Left lung (tissue), 10 donors: ENCODE measurements around the gene MTF1. TPM values are rescaled to one million over a fixed set of nuclear protein-coding genes. Genes with fewer than 3 reads are reported as not detected.
A peak's percentile ranks its signal among the peaks of the same experiment; 100 is the strongest.

Source experiments
- ATAC-seq: fragments of 200-7000 bp; cut with Tn5 transposase; one replicate; pipeline ENCODE4 v1.9.1; 2020; ENCODE audit warnings: moderate library complexity
- DNase-seq, 4 donors: peaks; one replicate each; pipeline ENCODE4 v3.0.0-alpha.2; 2013 to 2020
- H3K27ac ChIP-seq, 2 donors: fragments of 200-600 bp; sonication (generic) in 1 of 2; one replicate each; pipeline versions ENCODE4 v1.5.0 to v1.8.0; 2020 to 2021
- H3K27me3 ChIP-seq, 2 donors: fragments of 200-600 bp; sonication (generic) in 1 of 2; one replicate each; pipeline versions ENCODE4 v1.5.0 to v1.8.0; 2020 to 2021
- H3K36me3 ChIP-seq, 2 donors: fragments of 200-600 bp; sonication (generic) in 1 of 2; one replicate each; pipeline versions ENCODE4 v1.5.0 to v1.8.0; 2020 to 2021
- H3K4me1 ChIP-seq, 2 donors: fragments of 200-600 bp; one replicate each; pipeline ENCODE4 v1.8.0; 2021
- H3K4me3 ChIP-seq, 2 donors: fragments of 200-600 bp; sonication (generic) in 1 of 2; one replicate each; pipeline versions ENCODE4 v1.5.0 to v1.8.0; 2020 to 2021; ENCODE audit warnings: mild to moderate bottlenecking in 1 of 2
- H3K9me3 ChIP-seq, 2 donors: fragments of 200-600 bp; sonication (generic) in 1 of 2; one replicate each; pipeline versions ENCODE4 v1.5.0 to v1.8.0; 2020 to 2021
- intact Hi-C, 2 donors: fragments of 100-400 bp; cut with DNase I; formaldehyde crosslinking; loops; one replicate each; pipeline versions ENCODE4 v1.11.2 to v1.14.2; 2022
- polyA plus RNA-seq, 6 donors: library from polyadenylated mRNA; unstranded; fragments of 120-200 nt; gene quantifications; one replicate each; pipeline ENCODE4 v1.2.1, GENCODE V29; 2013; ENCODE audit not compliant: insufficient read length in 6 of 6
- total RNA-seq, 2 donors: library from RNA; stranded (reverse); fragmentation: NEBNext Ultra II Directional; extraction: Animal tissue kit (Norgen Biotek cat#: 25700); gene quantifications; one replicate each; pipeline ENCODE4 v1.2.1, GENCODE V29; 2021
- TF ChIP-seq, protein P1 (sequence below), 2 donors: fragments of 200-600 bp; sonication (generic) in 1 of 2; IDR thresholded peaks; one replicate each; pipeline versions ENCODE4 v1.5.0 to v1.8.0; 2021; ENCODE audit warnings: antibody characterized with exemption in 2 of 2
- donor health status: DM: no; HTN: yes; CAD: no.
- donor health status: DM: no; HTN: no; CAD: no.

MTF1 gene
- total and polyA plus RNA-seq, 8 donors: 7.5 to 37.4 (median 9.2) TPM

DNA sequence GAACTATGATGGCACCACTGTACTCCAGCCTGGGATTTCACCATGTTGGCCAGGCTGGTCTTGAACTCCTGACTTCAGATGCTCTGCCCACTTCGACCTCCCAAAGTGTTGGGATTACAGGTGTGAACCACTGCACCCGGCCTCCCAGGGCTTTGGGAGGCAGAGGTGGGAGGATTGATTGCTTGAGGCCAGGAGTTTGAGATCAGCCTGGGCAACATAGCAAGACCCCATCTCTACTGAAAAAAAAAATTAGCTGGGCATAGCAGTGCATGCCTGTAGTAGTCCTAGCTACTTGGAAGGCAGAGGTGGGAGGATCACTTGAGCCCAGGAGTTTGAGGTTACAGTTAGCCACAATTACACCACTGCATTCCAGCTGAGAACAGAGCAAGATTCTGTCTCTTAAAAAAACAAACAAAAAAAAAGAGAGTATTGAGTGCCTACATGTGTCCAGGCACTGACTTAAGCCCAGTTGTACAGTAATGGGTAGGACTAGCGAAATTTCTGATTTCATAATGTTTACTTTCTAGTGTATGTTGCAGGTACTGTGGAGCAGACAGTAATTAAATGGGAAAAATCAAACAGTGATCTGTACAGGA lies 61.5 kb downstream of the MTF1 start:
- no peak overlapping the region for H3K4me3 ChIP-seq
- peaks cover 0 to 40% of the 10 kb centered on the region in 2 donors for H3K36me3 ChIP-seq
- DNase-seq: no peak
- TF ChIP-seq, protein P1, sequence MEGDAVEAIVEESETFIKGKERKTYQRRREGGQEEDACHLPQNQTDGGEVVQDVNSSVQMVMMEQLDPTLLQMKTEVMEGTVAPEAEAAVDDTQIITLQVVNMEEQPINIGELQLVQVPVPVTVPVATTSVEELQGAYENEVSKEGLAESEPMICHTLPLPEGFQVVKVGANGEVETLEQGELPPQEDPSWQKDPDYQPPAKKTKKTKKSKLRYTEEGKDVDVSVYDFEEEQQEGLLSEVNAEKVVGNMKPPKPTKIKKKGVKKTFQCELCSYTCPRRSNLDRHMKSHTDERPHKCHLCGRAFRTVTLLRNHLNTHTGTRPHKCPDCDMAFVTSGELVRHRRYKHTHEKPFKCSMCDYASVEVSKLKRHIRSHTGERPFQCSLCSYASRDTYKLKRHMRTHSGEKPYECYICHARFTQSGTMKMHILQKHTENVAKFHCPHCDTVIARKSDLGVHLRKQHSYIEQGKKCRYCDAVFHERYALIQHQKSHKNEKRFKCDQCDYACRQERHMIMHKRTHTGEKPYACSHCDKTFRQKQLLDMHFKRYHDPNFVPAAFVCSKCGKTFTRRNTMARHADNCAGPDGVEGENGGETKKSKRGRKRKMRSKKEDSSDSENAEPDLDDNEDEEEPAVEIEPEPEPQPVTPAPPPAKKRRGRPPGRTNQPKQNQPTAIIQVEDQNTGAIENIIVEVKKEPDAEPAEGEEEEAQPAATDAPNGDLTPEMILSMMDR (IDR thresholded peaks at IDR 0.05): no peak
- H3K9me3 ChIP-seq: no peaks in the 10 kb centered on the region
- intact Hi-C loops: no loop called here
- peaks cover 0 to 30% of the 10 kb centered on the region in 2 donors for H3K27me3 ChIP-seq
- no peak overlapping the region for H3K27ac ChIP-seq
- no peak for ATAC-seq
- H3K4me1 ChIP-seq: peaks cover 8 to 17% of the 10 kb centered on the region in 2 donors

DNA sequence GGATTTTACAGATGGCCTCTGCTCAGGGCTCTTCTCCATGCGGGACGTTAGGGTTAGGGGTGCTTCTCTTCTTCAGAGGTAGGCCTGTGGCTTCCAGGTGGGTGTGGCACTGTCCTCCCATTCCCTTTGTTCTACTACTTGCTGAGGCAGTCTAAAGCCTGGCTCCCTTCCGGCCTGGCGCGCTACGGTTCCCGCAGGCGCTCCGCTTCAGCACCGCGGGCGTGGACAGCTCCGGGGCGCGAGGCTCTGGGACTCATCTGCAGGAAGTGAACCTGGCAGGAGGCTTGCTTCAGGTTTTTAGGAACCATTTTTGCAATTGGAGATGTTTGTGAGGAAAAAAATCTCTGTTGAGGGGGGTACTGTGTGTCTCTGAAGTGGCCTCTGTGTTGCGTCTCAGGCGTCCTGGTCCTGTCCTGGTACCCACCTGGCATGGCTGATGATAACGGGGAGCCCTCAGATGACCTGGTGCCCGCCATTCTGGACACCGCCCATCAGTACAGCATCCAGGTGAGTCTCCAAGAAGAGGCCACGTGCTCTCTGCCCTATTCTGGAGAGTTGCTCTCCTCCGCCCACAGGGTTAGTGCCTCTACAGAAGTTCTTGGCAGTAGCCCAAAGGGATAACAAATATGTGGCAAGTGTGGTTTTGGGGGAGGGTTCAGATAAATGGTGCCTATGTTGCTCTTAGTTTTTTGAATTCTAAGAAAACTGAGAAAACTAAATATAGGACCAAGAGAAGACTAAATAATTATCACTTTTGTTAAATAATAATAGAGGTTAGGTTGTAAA lies 63.9 kb downstream of the MTF1 start:
- peaks cover 8 to 17% of the 10 kb centered on the region in 2 donors for H3K4me1 ChIP-seq
- peaks cover 0 to 17% of the 10 kb centered on the region in 2 donors for H3K36me3 ChIP-seq
- ATAC-seq (peak; percentile 79), DNase-seq (peak; percentile 57 to 86 (median 64))
- H3K27ac ChIP-seq: no peak overlapping the region
- H3K9me3 ChIP-seq: no peaks in the 10 kb centered on the region
- intact Hi-C loops: no loop called here
- H3K4me3 ChIP-seq: peak overlapping the region in 1 of 2 donors; percentile 48
- peaks cover 0 to 54% of the 10 kb centered on the region in 2 donors for H3K27me3 ChIP-seq
- TF ChIP-seq, protein P1 (IDR thresholded peaks at IDR 0.05): no peak

DNA sequence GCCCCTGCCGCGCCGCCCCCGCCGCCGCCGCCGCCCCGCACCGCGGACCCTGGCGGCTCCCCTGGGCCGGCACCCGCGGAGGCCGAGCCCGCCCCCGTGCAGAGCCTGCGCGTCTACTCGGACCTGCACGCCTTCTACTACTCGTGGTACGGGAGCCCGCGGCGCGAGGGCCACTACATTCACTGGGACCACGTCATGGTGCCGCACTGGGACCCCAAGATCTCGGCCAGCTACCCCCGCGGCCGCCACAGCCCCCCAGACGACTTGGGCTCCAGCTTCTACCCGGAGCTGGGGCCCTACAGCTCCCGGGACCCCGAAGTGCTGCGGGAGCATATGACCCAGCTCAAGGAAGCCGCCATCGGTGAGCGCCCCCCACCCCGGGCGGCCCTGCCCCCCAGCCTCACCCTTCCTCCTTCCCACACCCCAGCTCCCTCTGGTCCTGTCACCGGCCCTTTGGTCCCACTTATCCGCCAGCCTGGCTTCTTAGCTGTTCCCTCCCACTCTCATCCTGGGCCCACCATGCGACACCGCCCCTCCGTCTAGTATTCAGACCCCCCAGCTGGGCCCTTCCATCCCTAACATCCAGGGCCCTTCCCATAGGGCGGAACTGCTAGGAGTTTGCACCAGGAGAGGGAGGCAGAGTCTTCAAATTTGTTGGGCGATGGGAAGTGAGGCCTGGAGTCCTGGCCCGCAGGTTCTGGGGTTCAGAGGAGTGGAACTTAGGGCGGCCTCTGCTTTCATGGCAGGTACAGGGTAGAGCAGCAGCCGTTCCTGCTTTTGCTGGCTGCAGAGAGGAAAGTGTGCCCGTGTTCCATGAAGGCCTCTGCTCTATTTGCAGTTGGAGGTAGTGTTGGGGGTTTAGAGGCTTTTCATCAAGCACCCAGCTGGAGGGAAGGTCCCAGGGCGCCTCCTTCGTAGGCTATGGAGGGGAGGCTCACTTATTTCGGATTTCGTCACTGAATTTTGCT lies 64.7 kb downstream of the MTF1 start:
- no peak for DNase-seq
- peaks cover 8 to 17% of the 10 kb centered on the region in 2 donors for H3K4me1 ChIP-seq
- no peak overlapping the region for H3K27ac ChIP-seq
- peaks cover 0 to 62% of the 10 kb centered on the region in 2 donors for H3K27me3 ChIP-seq
- H3K4me3 ChIP-seq: peak overlapping the region in 1 of 2 donors; percentile 48
- H3K9me3 ChIP-seq: no peaks in the 10 kb centered on the region
- peak; percentile 13 for ATAC-seq
- TF ChIP-seq, protein P1 (IDR thresholded peaks at IDR 0.05): no peak
- intact Hi-C loops: no loop called here
- peaks cover 0 to 8% of the 10 kb centered on the region in 2 donors for H3K36me3 ChIP-seq

DNA sequence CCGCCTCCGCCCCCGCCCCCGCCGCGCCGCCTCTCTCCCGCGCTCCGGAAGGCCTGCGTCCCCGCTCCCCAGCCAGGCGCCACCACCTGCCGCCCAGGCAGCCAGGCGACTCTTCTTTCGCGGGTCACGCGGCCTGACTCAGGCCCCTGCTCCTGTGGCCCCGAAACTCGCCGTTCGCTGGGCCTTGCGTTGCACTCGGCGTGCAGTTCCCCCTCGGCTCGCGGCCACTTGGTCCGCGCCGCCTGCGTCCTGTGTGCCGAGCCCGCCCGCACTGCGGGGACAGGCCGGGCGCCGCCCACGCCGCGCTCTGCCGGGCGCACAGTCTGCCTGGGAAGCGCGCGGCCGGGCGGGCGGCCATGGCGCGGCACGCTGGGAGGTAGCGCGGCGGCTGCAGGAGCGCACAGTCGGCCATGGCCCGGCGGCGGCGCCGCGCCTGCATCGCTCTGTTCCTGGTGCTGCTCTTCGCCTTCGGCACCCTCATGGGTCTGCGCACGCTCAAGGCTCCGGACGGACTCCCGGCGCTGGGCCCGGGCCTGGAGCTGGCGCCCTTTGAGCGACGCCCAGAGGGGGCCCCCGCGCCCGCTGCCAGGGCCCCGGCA lies 65.5 kb downstream of the MTF1 start, which contains the start of gene MANEAL:
MANEAL (plus strand) TSS at position 75 of the 599 bp plus-strand sequence; CDS start at position 411, 336 bp downstream.
- ATAC-seq (peak; percentile 84), DNase-seq (peak in 2 of 4 donors; percentile 40 to 83)
- peaks cover 0 to 70% of the 10 kb centered on the region in 2 donors for H3K27me3 ChIP-seq
- H3K9me3 ChIP-seq: no peaks in the 10 kb centered on the region
- intact Hi-C loops: no loop called here
- no peak within 1 kb of the TSS for H3K27ac ChIP-seq
- H3K4me1 ChIP-seq: peaks cover 8 to 17% of the 10 kb centered on the region in 2 donors
- H3K36me3 ChIP-seq: peaks cover 0 to under 1% of the 10 kb centered on the region in 2 donors
- TF ChIP-seq, protein P1 (IDR thresholded peaks at IDR 0.05): no peak
- peak within 1 kb of the TSS; percentile 32 to 48 for H3K4me3 ChIP-seq
